K562 (cell line): Measurements from ENCODE around the gene CD300LD. TPM values are rescaled to one million over a fixed set of nuclear protein-coding genes. Genes with fewer than 3 reads are reported as not detected.

ENCODE experiments used
- ATAC-seq: fragments of 200-7000 bp; cut with Tn5 transposase; 3 replicates; pipeline ENCODE4 v1.9.1; 2020; ENCODE audit warnings: moderate library complexity
- BruUV-seq: library from RNA; stranded (reverse); fragments of 400-500 nt; replicated peaks from 2 replicates; lab custom pipeline; 2021; lab: Mats Ljungman, UMichigan
- CTCF ChIA-PET: fragments of 300-600 bp; formaldehyde crosslinking; extraction: SDS; loops from one replicate; lab custom pipeline; 2021; ENCODE audit warnings: low intra/inter-chr PET ratio; lab: Yijun Ruan, JAX
- POLR2A ChIA-PET: fragments of 300-600, 350-650 bp; sonication (Branson Sonifier 250); formaldehyde crosslinking; extraction: SDS; loops from one replicate; lab custom pipeline; 2021; ENCODE audit warnings: antibody characterized with exemption, inconsistent platforms; lab: Yijun Ruan, JAX
- DNase-seq, 4 experiments: peaks; one replicate each; pipeline versions ENCODE4 v3.0.0 to v3.0.0-alpha.2; 2011 to 2018; ENCODE audit warnings: low spot score in 3 of 4, mixed read lengths in 3 of 4; ENCODE audit errors: extremely low read depth in 1 of 4
- FAIRE-seq: peaks from 2 replicates; lab custom pipeline; 2011; peaks lifted over from hg19 to GRCh38; lab: Jason Lieb, UNC
- H2AFZ ChIP-seq: 2 replicates; pipeline ENCODE4 v1.6.0; 2011; ENCODE audit warnings: low read depth, low read length, control low read depth, inconsistent platforms
- H3K27ac ChIP-seq: fragments of 200-600 bp; 3 replicates; pipeline ENCODE4 v1.8.0; 2011; ENCODE audit warnings: low read depth, mild to moderate bottlenecking, control low read depth, inconsistent platforms, low read length, moderate library complexity, mixed read lengths; ENCODE audit errors: extremely low read depth
- H3K27me3 ChIP-seq, 2 experiments: fragments of 300-600 bp in 1 of 2; 2 replicates in 1 of 2; 3 replicates in 1 of 2; pipeline versions ENCODE4 v1.6.0 to v1.8.0; 2011; ENCODE audit warnings: inconsistent platforms in 2 of 2, low read length in 2 of 2, mild to moderate bottlenecking in 1 of 2, mixed read lengths in 1 of 2, moderate library complexity in 1 of 2; ENCODE audit not compliant: control insufficient read depth in 2 of 2, insufficient read depth in 2 of 2
- H3K36me3 ChIP-seq: fragments of 300-600 bp; 3 replicates; pipeline ENCODE4 v1.8.0; 2011; ENCODE audit warnings: mild to moderate bottlenecking, low read length, inconsistent platforms; ENCODE audit not compliant: control insufficient read depth, insufficient read depth
- H3K4me1 ChIP-seq, 2 experiments: fragments of 200-600 bp in 1 of 2; replicated peaks in 1 of 2; 2 replicates in 1 of 2; 3 replicates in 1 of 2; pipeline versions ENCODE4 v1.5.1 to v1.8.0; 2011; ENCODE audit warnings: inconsistent platforms in 2 of 2, low read length in 2 of 2, mild to moderate bottlenecking in 1 of 2, mixed read lengths in 1 of 2, moderate library complexity in 1 of 2; ENCODE audit not compliant: control insufficient read depth in 2 of 2, insufficient read depth in 2 of 2
- H3K4me2 ChIP-seq: 2 replicates; pipeline ENCODE4 v1.6.1; 2011; ENCODE audit warnings: low read length, control low read depth, inconsistent platforms, mixed read lengths; ENCODE audit not compliant: insufficient read depth
- H3K4me3 ChIP-seq: fragments of 200-600 bp; sonication (generic), shearing (Covaris generic); 2 replicates; pipeline ENCODE4 v1.5.1; 2016; ENCODE audit warnings: control low read depth, inconsistent platforms
- H3K79me2 ChIP-seq: fragments of 200-600 bp; 3 replicates; pipeline ENCODE4 v1.8.0; 2011; ENCODE audit warnings: low read length, inconsistent platforms; ENCODE audit not compliant: control insufficient read depth, insufficient read depth
- H3K9ac ChIP-seq, 2 experiments: 2 replicates each; pipeline versions ENCODE4 v1.6.0 to v1.6.1; 2011; ENCODE audit warnings: low read depth in 2 of 2, low read length in 2 of 2, control low read depth in 1 of 2, inconsistent platforms in 1 of 2, mild to moderate bottlenecking in 1 of 2, mixed read lengths in 1 of 2; ENCODE audit not compliant: insufficient read depth in 1 of 2
- H3K9me1 ChIP-seq: one replicate; pipeline ENCODE4 v1.6.0; 2011; ENCODE audit warnings: inconsistent platforms, mild to moderate bottlenecking, low read length, moderate library complexity; ENCODE audit not compliant: control insufficient read depth, insufficient read depth
- H3K9me3 ChIP-seq: replicated peaks from 2 replicates; pipeline ENCODE4 v1.5.1; 2011; ENCODE audit warnings: low read depth, low read length, inconsistent platforms; ENCODE audit not compliant: control insufficient read depth, insufficient read depth
- H4K20me1 ChIP-seq: replicated peaks from 2 replicates; pipeline ENCODE4 v1.6.1; 2011; ENCODE audit warnings: low read length, inconsistent platforms, mixed read lengths; ENCODE audit not compliant: control insufficient read depth, insufficient read depth
- JUN ChIP-seq, 2 experiments: sonication (generic) in 1 of 2; formaldehyde crosslinking in 1 of 2; IDR thresholded peaks; 2 replicates each; pipeline versions ENCODE4 v1.6.1 to v1.8.0; 2012 to 2022; ENCODE audit warnings: borderline replicate concordance in 2 of 2, mild to moderate bottlenecking in 2 of 2, improper control_type of control experiment in 1 of 2, low read depth in 1 of 2, low read length in 1 of 2, missing genetic modification reagents in 1 of 2
- RREB1 ChIP-seq: fragments of 250-450 bp; sonication (Bioruptor Pico); IDR thresholded peaks from 2 replicates; pipeline ENCODE4 v1.4.0; 2020
- TRIM28 ChIP-seq: fragments of 450-650 bp; IDR thresholded peaks from 2 replicates; pipeline ENCODE4 v1.6.1; 2017
- ZNF445 ChIP-seq: fragments of 250-450 bp; sonication (Bioruptor Pico); IDR thresholded peaks from 2 replicates; pipeline ENCODE4 v1.4.0; 2020; ENCODE audit warnings: low read depth, mild to moderate bottlenecking, moderate library complexity
- ZNF644 ChIP-seq: fragments of 200-800 bp; sonication (Bioruptor generic); IDR thresholded peaks from 2 replicates; pipeline ENCODE4 v1.6.1; 2016; ENCODE audit warnings: low read depth, missing genetic modification characterization, missing compliant biosample characterization
- WGBS: fragments of 100-300 bp; shearing (Covaris generic); methylation state at CpG from one replicate; pipeline ENCODE4 v1.1.6; 2016; ENCODE audit warnings: low coverage, mixed read lengths; ENCODE audit not compliant: insufficient coverage; ENCODE audit errors: missing lambda C conversion rate; 5-methylcytosine and 5-hydroxymethylcytosine counted together
- in situ Hi-C: fragments of 300-500 bp; cut with MboI; formaldehyde crosslinking; loops from 4 replicates; pipeline ENCODE4 v1.15.0; 2018; ENCODE audit warnings: inconsistent platforms, mixed read lengths
- intact Hi-C: fragments of 100-400 bp; cut with micrococcal nuclease; formaldehyde crosslinking; loops from 2 replicates; pipeline ENCODE4 v1.14.2; 2022
- polyA plus RNA-seq, 8 experiments: library from polyadenylated mRNA; depleted of rRNA in 4 of 8; stranded (reverse) in 5 of 8; unstranded in 3 of 8; fragments of >200 nt; fragmentation: Nextera tagmentation in 2 of 8; fragmentation: Illumina TruSeq in 1 of 8; extraction: Ambion mirVana in 2 of 8; extraction: Trizol in 1 of 8; gene quantifications; 2 replicates each; pipeline versions ENCODE4 v1.2.1 to v1.2.3, GENCODE V29; 2011 to 2014; ENCODE audit warnings: inconsistent platforms in 1 of 8, missing spikeins in 1 of 8
- total RNA-seq, 7 experiments: library from RNA; depleted of rRNA in 6 of 7; stranded (reverse); fragments of >200 nt in 6 of 7; fragmentation: Illumina TruSeq in 2 of 7; extraction: Trizol in 2 of 7; gene quantifications; 2 replicates each; pipeline versions ENCODE4 v1.2.1 to v1.2.3, GENCODE V29; 2011 to 2021; ENCODE audit warnings: low replicate concordance in 1 of 7
- TF ChIP-seq, protein P1 (sequence below): fragments of 450-650 bp; IDR thresholded peaks from 2 replicates; pipeline ENCODE4 v1.6.1; 2018; ENCODE audit not compliant: partially characterized antibody
- TF ChIP-seq, protein P2 (sequence below): fragments of 250-450 bp; sonication (Bioruptor Pico); IDR thresholded peaks from 2 replicates; pipeline ENCODE4 v1.8.0; 2022; ENCODE audit warnings: inconsistent platforms

Gene CD300LD
- total and polyA plus RNA-seq, 9 of the 15 experiments (the other 6 are each of a cell fraction or from before 2014, with no cell fraction given), result not detected

DNA sequence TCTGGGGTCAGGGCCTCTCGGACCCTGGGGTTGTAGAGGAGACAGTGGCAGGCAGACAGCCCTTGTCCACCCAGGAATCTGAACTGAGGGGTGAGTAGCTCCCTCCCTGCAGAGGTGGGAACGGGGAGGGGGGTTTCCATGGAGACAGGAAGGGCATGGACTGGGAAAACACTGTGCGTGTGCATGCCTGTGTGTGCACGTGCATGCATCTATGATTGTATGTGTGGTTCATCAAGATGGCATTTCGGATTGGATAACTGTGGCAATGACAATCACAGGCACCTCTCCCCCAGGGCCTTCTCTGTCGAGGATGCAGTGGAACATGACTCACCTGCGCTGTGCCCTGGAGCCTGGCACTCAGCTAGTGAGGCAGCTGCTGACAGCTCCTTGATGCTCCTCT lies 40.0 kb downstream of the CD300LD start:
- BruUV-seq, result no TSS peak
- in situ Hi-C loops (no loop called here), intact Hi-C loops (no loop called here)
- Histone ChIP-seq H3K27me3 (peaks cover 12 to 67% of the 10 kb centered on the region in 2 experiments; a peak in 4 of 5 replicates), H3K9ac (no peak overlapping the region), H4K20me1 (no peaks in the 10 kb centered on the region; the same call in 1 of the 2 replicates), H3K9me3 (no peaks in the 10 kb centered on the region), H3K36me3 (no peaks in the 10 kb centered on the region), H3K4me1 (0 out of 5 replicates have a peak, but pooled peaks cover 3% of the 10 kb centered on the region in 2 experiments), H3K4me3 (no peak overlapping the region), H3K4me2 (no peak overlapping the region), H3K79me2 (no peaks in the 10 kb centered on the region), H2AFZ (no peak overlapping the region), H3K27ac (no peak overlapping the region), H3K9me1 (no peaks in the 10 kb centered on the region)
- TF ChIP-seq, protein P1, sequence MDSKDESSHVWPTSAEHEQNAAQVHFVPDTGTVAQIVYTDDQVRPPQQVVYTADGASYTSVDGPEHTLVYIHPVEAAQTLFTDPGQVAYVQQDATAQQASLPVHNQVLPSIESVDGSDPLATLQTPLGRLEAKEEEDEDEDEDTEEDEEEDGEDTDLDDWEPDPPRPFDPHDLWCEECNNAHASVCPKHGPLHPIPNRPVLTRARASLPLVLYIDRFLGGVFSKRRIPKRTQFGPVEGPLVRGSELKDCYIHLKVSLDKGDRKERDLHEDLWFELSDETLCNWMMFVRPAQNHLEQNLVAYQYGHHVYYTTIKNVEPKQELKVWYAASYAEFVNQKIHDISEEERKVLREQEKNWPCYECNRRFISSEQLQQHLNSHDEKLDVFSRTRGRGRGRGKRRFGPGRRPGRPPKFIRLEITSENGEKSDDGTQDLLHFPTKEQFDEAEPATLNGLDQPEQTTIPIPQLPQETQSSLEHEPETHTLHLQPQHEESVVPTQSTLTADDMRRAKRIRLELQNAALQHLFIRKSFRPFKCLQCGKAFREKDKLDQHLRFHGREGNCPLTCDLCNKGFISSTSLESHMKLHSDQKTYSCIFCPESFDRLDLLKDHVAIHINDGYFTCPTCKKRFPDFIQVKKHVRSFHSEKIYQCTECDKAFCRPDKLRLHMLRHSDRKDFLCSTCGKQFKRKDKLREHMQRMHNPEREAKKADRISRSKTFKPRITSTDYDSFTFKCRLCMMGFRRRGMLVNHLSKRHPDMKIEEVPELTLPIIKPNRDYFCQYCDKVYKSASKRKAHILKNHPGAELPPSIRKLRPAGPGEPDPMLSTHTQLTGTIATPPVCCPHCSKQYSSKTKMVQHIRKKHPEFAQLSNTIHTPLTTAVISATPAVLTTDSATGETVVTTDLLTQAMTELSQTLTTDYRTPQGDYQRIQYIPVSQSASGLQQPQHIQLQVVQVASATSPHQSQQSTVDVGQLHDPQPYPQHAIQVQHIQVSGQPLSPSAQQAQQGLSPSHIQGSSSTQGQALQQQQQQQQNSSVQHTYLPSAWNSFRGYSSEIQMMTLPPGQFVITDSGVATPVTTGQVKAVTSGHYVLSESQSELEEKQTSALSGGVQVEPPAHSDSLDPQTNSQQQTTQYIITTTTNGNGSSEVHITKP, result no peak
- TF ChIP-seq RREB1 (no peak), JUN (IDR thresholded peaks at IDR 0.05; ENCODE audit: borderline replicate concordance, low read depth, low read length) (no peak), JUN (CRISPR knock-in tag; IDR thresholded peaks at IDR 0.05; ENCODE audit: borderline replicate concordance) (no peak), TRIM28 (no peak), ZNF644 (tag) (no peak), ZNF445 (CRISPR knock-in tag) (no peak)
- TF ChIP-seq, protein P2, sequence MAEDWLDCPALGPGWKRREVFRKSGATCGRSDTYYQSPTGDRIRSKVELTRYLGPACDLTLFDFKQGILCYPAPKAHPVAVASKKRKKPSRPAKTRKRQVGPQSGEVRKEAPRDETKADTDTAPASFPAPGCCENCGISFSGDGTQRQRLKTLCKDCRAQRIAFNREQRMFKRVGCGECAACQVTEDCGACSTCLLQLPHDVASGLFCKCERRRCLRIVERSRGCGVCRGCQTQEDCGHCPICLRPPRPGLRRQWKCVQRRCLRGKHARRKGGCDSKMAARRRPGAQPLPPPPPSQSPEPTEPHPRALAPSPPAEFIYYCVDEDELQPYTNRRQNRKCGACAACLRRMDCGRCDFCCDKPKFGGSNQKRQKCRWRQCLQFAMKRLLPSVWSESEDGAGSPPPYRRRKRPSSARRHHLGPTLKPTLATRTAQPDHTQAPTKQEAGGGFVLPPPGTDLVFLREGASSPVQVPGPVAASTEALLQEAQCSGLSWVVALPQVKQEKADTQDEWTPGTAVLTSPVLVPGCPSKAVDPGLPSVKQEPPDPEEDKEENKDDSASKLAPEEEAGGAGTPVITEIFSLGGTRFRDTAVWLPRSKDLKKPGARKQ, result no peak
- ATAC-seq (no peak), FAIRE-seq (no peak), DNase-seq (no peak)
- CTCF ChIA-PET, result no interaction called here
- POLR2A ChIA-PET, result no interaction called here
- WGBS, result 1% methylated on average over 7 of the region's 7 CpGs
